HCT116 (cell line): ENCODE measurements around the gene BCAR3. TPM values are rescaled to one million over a fixed set of nuclear protein-coding genes. Genes with fewer than 3 reads are reported as not detected.

Source experiments
- ATAC-seq: fragments of 200-7000 bp; cut with Tn5 transposase; 2 replicates; pipeline ENCODE4 v1.9.1; 2020; ENCODE audit warnings: mild to moderate bottlenecking, moderate library complexity
- BruUV-seq: library from RNA; stranded (reverse); fragments of 400-500 nt; replicated peaks from 2 replicates; lab custom pipeline; 2021; lab: Mats Ljungman, UMichigan
- CTCF ChIA-PET: fragments of 300-600 bp; sonication (Branson Sonifier 250); formaldehyde crosslinking; loops from one replicate; lab custom pipeline; 2021; ENCODE audit warnings: antibody characterized with exemption; lab: Charles Lee
- POLR2A ChIA-PET: fragments of 300-600, 350-600 bp; sonication (Branson Sonifier 250); formaldehyde crosslinking; loops from one replicate; lab custom pipeline; 2021; ENCODE audit warnings: antibody characterized with exemption; lab: Charles Lee
- RAD21 ChIA-PET, 2 experiments: fragments of 300-600 bp; sonication (Branson Sonifier 250); formaldehyde crosslinking; loops; one replicate each; lab custom pipeline; 2023; ENCODE audit warnings: low total read pairs in 2 of 2; ENCODE audit not compliant: uncharacterized antibody in 2 of 2, unreplicated experiment in 2 of 2, low non-redundant PET in 1 of 2; lab: Charles Lee
- DNase-seq: peaks from one replicate; pipeline ENCODE4 v3.0.0-alpha.2; 2010; ENCODE audit warnings: low read depth, low spot score
- H2AFZ ChIP-seq: fragments of 200-600 bp; shearing (Covaris generic), sonication (generic); 2 replicates; pipeline ENCODE4 v1.6.1; 2017; ENCODE audit warnings: low read depth, mixed run types, mixed read lengths, antibody characterized with exemption, low read length; ENCODE audit not compliant: poor library complexity, severe bottlenecking
- H3K27ac ChIP-seq: 2 replicates; pipeline ENCODE4 v1.5.1; 2012; ENCODE audit warnings: low read depth, low read length
- H3K27me3 ChIP-seq: fragments of 200-600 bp; sonication (generic); 2 replicates; pipeline ENCODE4 v1.6.1; 2016; ENCODE audit warnings: mixed run types, low read length, mixed read lengths; ENCODE audit not compliant: insufficient read depth
- H3K36me3 ChIP-seq, 2 experiments: fragments of 200-500 bp in 1 of 2; fragments of 200-600 bp in 1 of 2; sonication (Bioruptor generic) in 1 of 2; sonication (generic) in 1 of 2; 2 replicates each; pipeline versions ENCODE4 v1.5.1 to v1.6.1; 2014 to 2016; ENCODE audit warnings: low read length in 2 of 2, inconsistent platforms in 1 of 2, mixed read lengths in 1 of 2, mixed run types in 1 of 2; ENCODE audit not compliant: insufficient read depth in 2 of 2, control insufficient read depth in 1 of 2
- H3K4me1 ChIP-seq, 2 experiments: fragments of 200-600 bp in 1 of 2; sonication (generic) in 1 of 2; 2 replicates each; pipeline versions ENCODE4 v1.5.1 to v1.6.1; 2012 to 2017; ENCODE audit warnings: low read length in 2 of 2, inconsistent platforms in 1 of 2, mild to moderate bottlenecking in 1 of 2, mixed read lengths in 1 of 2, mixed run types in 1 of 2, moderate library complexity in 1 of 2; ENCODE audit not compliant: insufficient read depth in 2 of 2, control insufficient read depth in 1 of 2
- H3K4me2 ChIP-seq: fragments of 200-600 bp; sonication (generic); 2 replicates; pipeline ENCODE4 v1.6.1; 2017; ENCODE audit warnings: mixed run types, low read length, mixed read lengths
- H3K4me3 ChIP-seq, 2 experiments: fragments of 200-600 bp in 1 of 2; sonication (generic) in 1 of 2; replicated peaks in 1 of 2; 2 replicates each; pipeline ENCODE4 v1.5.1; 2011 to 2016; ENCODE audit warnings: low read length in 2 of 2, control low read depth in 1 of 2, low read depth in 1 of 2, mild to moderate bottlenecking in 1 of 2, mixed read lengths in 1 of 2, mixed run types in 1 of 2
- H3K79me2 ChIP-seq: fragments of 200-600 bp; sonication (generic); 2 replicates; pipeline ENCODE4 v1.6.1; 2017; ENCODE audit warnings: mild to moderate bottlenecking, mixed run types, low read length, moderate library complexity, mixed read lengths; ENCODE audit not compliant: insufficient read depth
- H3K9ac ChIP-seq: fragments of 200-600 bp; sonication (generic); 2 replicates; pipeline ENCODE4 v1.6.1; 2016; ENCODE audit warnings: low read length, mixed read lengths
- H3K9me2 ChIP-seq: fragments of 200-600 bp; sonication (generic), shearing (Covaris generic); 2 replicates; pipeline ENCODE4 v1.6.1; 2017; ENCODE audit warnings: mixed run types, mild to moderate bottlenecking, moderate library complexity; ENCODE audit not compliant: insufficient read depth
- H3K9me3 ChIP-seq, 2 experiments: fragments of 200-500 bp in 1 of 2; fragments of 200-600 bp in 1 of 2; sonication (Bioruptor generic) in 1 of 2; sonication (generic) in 1 of 2; 2 replicates each; pipeline ENCODE4 v1.6.1; 2014 to 2017; ENCODE audit warnings: low read length in 2 of 2, mixed read lengths in 2 of 2, inconsistent platforms in 1 of 2, low read depth in 1 of 2, mild to moderate bottlenecking in 1 of 2, mixed run types in 1 of 2, moderate library complexity in 1 of 2; ENCODE audit not compliant: control insufficient read depth in 1 of 2, insufficient read depth in 1 of 2
- H4K20me1 ChIP-seq: fragments of 200-600 bp; sonication (generic), shearing (Covaris generic); 2 replicates; pipeline ENCODE4 v1.6.1; 2017; ENCODE audit warnings: mixed run types, mild to moderate bottlenecking, moderate library complexity; ENCODE audit not compliant: insufficient read depth
- FOSL1 ChIP-seq: IDR thresholded peaks from 2 replicates; pipeline ENCODE4 v1.6.1; 2012; ENCODE audit warnings: low read depth
- SIN3A ChIP-seq: IDR thresholded peaks from 2 replicates; pipeline ENCODE4 v1.6.1; 2012; ENCODE audit warnings: low read depth
- SP1 ChIP-seq: IDR thresholded peaks from 2 replicates; pipeline ENCODE4 v1.6.1; 2012; ENCODE audit warnings: low read depth
- intact Hi-C: fragments of 100-400 bp; cut with micrococcal nuclease; formaldehyde crosslinking; loops from 2 replicates; pipeline ENCODE4 v1.10.0; 2022
- total RNA-seq: library from RNA; stranded (reverse); gene quantifications from one replicate; pipeline ENCODE4 v1.2.1, GENCODE V29; 2021; ENCODE audit not compliant: unreplicated experiment

The BCAR3 gene
- total RNA-seq, 1 experiment from 2014 or later, result 24.5 TPM

- Histone ChIP-seq H3K79me2 (peaks cover 92% of the 10 kb centered on the region), H3K9me2 (no peaks in the 10 kb centered on the region), H3K27ac (no peak overlapping the region), H3K36me3 (peaks cover 0 to 10% of the 10 kb centered on the region in 2 experiments; a peak in 1 of 4 replicates), H3K4me1 (peaks cover 0 to 3% of the 10 kb centered on the region in 2 experiments; a peak in 1 of 4 replicates), H3K27me3 (no peaks in the 10 kb centered on the region), H4K20me1 (no peaks in the 10 kb centered on the region; the same call in 1 of the 2 replicates), H3K4me2 (no peak overlapping the region), H3K9me3 (no peaks in the 10 kb centered on the region), H3K4me3 (no peak overlapping the region), H2AFZ (no peak overlapping the region), H3K9ac (no peak overlapping the region)
- CTCF ChIA-PET, result no interaction called here
- intact Hi-C loops, result no loop called here
- no peak for DNase-seq
- POLR2A ChIA-PET, result no interaction called here
- ATAC-seq, result no peak
- no peak for TF ChIP-seq SIN3A
- no TSS peak for BruUV-seq
- RAD21 ChIA-PET, result no interaction called here
These were observed 33.0 kb downstream of the BCAR3 start for GRCh38 chr1:93648656-93649055.

GRCh38 chr1:93641527-93641926 is 40.1 kb downstream of the BCAR3 start:
- H3K9ac ChIP-seq, result no peak overlapping the region
- BruUV-seq, result no TSS peak
- DNase-seq, result no peak
- no peaks in the 10 kb centered on the region for H3K9me3 ChIP-seq
- no peaks in the 10 kb centered on the region for H3K27me3 ChIP-seq
- H4K20me1 ChIP-seq, result no peaks in the 10 kb centered on the region
- intact Hi-C loops, result no loop called here
- H3K4me1 ChIP-seq, result peaks cover 0 to 9% of the 10 kb centered on the region in 2 experiments; a peak in 1 of 4 replicates
- no peak overlapping the region for H3K4me2 ChIP-seq
- no peak for TF ChIP-seq SP1
- peak; percentile 23; the same call in 1 of the 2 replicates for TF ChIP-seq FOSL1
- TF ChIP-seq, all 23 proteins: peak for 1
- CTCF ChIA-PET, result no interaction called here
- Histone ChIP-seq H3K4me3 (no peak overlapping the region), H3K9me2 (no peaks in the 10 kb centered on the region), H2AFZ (no peak overlapping the region), H3K36me3 (peaks cover 0 to 39% of the 10 kb centered on the region in 2 experiments; a peak in 1 of 4 replicates), H3K79me2 (peaks cover 87% of the 10 kb centered on the region), H3K27ac (no peak overlapping the region)
- RAD21 ChIA-PET, result no interaction called here
- POLR2A ChIA-PET, result no interaction called here
- ATAC-seq, result no peak
